Measurements from ENCODE around the gene CERS2. TPM values are rescaled to one million over a fixed set of nuclear protein-coding genes. Genes with fewer than 3 reads are reported as not detected.

CERS2 gene
- total RNA-seq, 1 experiment from 2014 or later = 376 TPM

GRCh38 chr1:150997949-150998348 is 23.3 kb upstream of the CERS2 start:
- no peak for DNase-seq (ENCODE audit: low spot score)

- no peak for DNase-seq (ENCODE audit: low spot score)
Observed at GRCh38 chr1:150997126-150997872, 22.7 kb upstream of the CERS2 start.

GRCh38 chr1:150995896-150996295 is 21.3 kb upstream of the CERS2 start:
- no peak for DNase-seq (ENCODE audit: low spot score)

- DNase-seq (ENCODE audit: low spot score) = no peak
Observed at GRCh38 chr1:150995460-150995859, 20.8 kb upstream of the CERS2 start.

- no peak for DNase-seq (ENCODE audit: low spot score)
Observed at GRCh38 chr1:150994248-150994647, 19.6 kb upstream of the CERS2 start.

- no peak for DNase-seq (ENCODE audit: low spot score)
Observed at GRCh38 chr1:150992626-150993025, 18.0 kb upstream of the CERS2 start.

- no peak for DNase-seq (ENCODE audit: low spot score)
Observed at GRCh38 chr1:150987924-150988323, 13.3 kb upstream of the CERS2 start.

GRCh38 chr1:150985179-150985825 is 10.7 kb upstream of the CERS2 start:
- no peak for DNase-seq (ENCODE audit: low spot score)

- peak; percentile 76 for DNase-seq (ENCODE audit: low spot score)
Observed at GRCh38 chr1:150981805-150982712, 7.4 kb upstream of the CERS2 start, which contains the start of gene ANXA9. ANXA9 (plus strand) TSS chr1:150982292; CDS start chr1:150983106, 814 bp downstream.

- DNase-seq (ENCODE audit: low spot score) = peak; percentile 76
Observed at GRCh38 chr1:150981177-150981804, 6.7 kb upstream of the CERS2 start.

GRCh38 chr1:150979092-150980056 is 4.7 kb upstream of the CERS2 start:
- peak; percentile 90 for DNase-seq (ENCODE audit: low spot score)

GRCh38 chr1:150976879-150977694 is 2.5 kb upstream of the CERS2 start:
- peak; percentile 99 for DNase-seq (ENCODE audit: low spot score)

- no peak for DNase-seq (ENCODE audit: low spot score)
Observed at GRCh38 chr1:150976401-150976821, 1.8 kb upstream of the CERS2 start.

- DNase-seq (ENCODE audit: low spot score) = peak; percentile 51
Observed at GRCh38 chr1:150973836-150974579, 627 bp downstream of the CERS2 start.

- DNase-seq (ENCODE audit: low spot score) = no peak
Observed at GRCh38 chr1:150973258-150973835, 1.3 kb downstream of the CERS2 start.

- no peak for DNase-seq (ENCODE audit: low spot score)
Observed at GRCh38 chr1:150972417-150972940, 2.2 kb downstream of the CERS2 start.

GRCh38 chr1:150971583-150972416 is 2.8 kb downstream of the CERS2 start:
- peak; percentile 64 for DNase-seq (ENCODE audit: low spot score)
